Spinal cord (tissue), 10 donors: Measurements from ENCODE around the gene NEUROG1. TPM values are rescaled to one million over a fixed set of nuclear protein-coding genes. Genes with fewer than 3 reads are reported as not detected.
A peak's percentile ranks its signal among the peaks of the same experiment; 100 is the strongest.

Experiments used
- DNase-seq, 6 donors: peaks; one replicate each; pipeline versions ENCODE4 v3.0.0 to v3.0.0-alpha.2; 2013 to 2015; ENCODE audit warnings: low spot score in 6 of 6, low read depth in 4 of 6
- H3K27ac ChIP-seq: one replicate; pipeline ENCODE4 v1.5.1; 2013; ENCODE audit warnings: low read depth, low read length, control low read depth
- H3K27me3 ChIP-seq: one replicate; pipeline ENCODE4 v1.6.1; 2013; ENCODE audit warnings: low read length; ENCODE audit not compliant: control insufficient read depth, insufficient read depth
- H3K36me3 ChIP-seq: one replicate; pipeline ENCODE4 v1.6.1; 2013; ENCODE audit warnings: low read length; ENCODE audit not compliant: control insufficient read depth, insufficient read depth
- H3K4me1 ChIP-seq: one replicate; pipeline ENCODE4 v1.6.1; 2013; ENCODE audit warnings: low read length; ENCODE audit not compliant: control insufficient read depth, insufficient read depth
- H3K4me3 ChIP-seq: one replicate; pipeline ENCODE4 v1.5.1; 2013; ENCODE audit warnings: low read depth, low read length, control low read depth
- H3K9me3 ChIP-seq: one replicate; pipeline ENCODE4 v1.6.1; 2013; ENCODE audit warnings: low read length; ENCODE audit not compliant: control insufficient read depth, insufficient read depth
- WGBS: methylation state at CpG from one replicate; pipeline ENCODE4 v1.1.5; 2013; ENCODE audit warnings: missing lambda C conversion rate; ENCODE audit not compliant: insufficient coverage; 5-methylcytosine and 5-hydroxymethylcytosine counted together
- polyA plus RNA-seq, 2 donors: library from polyadenylated mRNA; unstranded; fragments of 120-200 nt; gene quantifications; one replicate each; pipeline ENCODE4 v1.2.1, GENCODE V29; 2013; ENCODE audit not compliant: insufficient read length in 2 of 2
- total RNA-seq, 2 donors: library from RNA; depleted of rRNA in 1 of 2; stranded (reverse); fragments of 120-200 nt in 1 of 2; fragments of >200 nt in 1 of 2; gene quantifications; one replicate each; pipeline versions ENCODE4 v1.2.3 to v1.2.4, GENCODE V29; 2013 to 2014
- donor health status: healthy.

NEUROG1 gene
- total and polyA plus RNA-seq, 4 donors, result 0.39 TPM; not detected in 3

GRCh38 chr5:135551593-135552447 lies 16.1 kb upstream of the NEUROG1 start:
- WGBS, result 32% methylated on average over 9 of the region's 15 CpGs
- DNase-seq, result peak in 5 of 6 donors; percentile 40 to 92 (median 49)
- H3K4me1 ChIP-seq, result peaks cover 3% of the 10 kb centered on the region
- no peak overlapping the region for H3K27ac ChIP-seq
- H3K4me3 ChIP-seq, result no peak overlapping the region
- no peaks in the 10 kb centered on the region for H3K9me3 ChIP-seq
- H3K36me3 ChIP-seq, result no peaks in the 10 kb centered on the region
- H3K27me3 ChIP-seq, result peaks cover 64% of the 10 kb centered on the region

DNA sequence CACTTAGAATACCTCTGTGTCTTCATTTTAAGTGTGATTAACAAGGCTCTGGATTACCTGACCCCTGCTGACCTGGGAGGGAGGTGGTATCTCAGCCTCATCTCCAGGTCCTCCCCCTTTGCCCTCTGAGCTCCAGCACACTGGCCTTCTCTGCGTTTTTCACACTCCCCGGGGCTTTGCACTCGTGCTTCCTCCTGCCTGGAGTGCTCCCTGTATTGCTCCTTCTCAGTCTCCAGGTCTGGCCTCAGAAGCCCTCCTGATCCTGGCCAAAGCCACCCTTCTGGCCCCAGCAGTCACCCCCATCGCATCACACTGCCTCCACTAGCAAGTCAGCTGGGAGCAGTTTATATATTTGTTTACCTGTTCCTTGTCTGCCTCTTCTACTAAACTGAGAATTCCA lies 13.6 kb upstream of the NEUROG1 start:
- no peak for DNase-seq
- no peak overlapping the region for H3K27ac ChIP-seq
- H3K4me1 ChIP-seq, result peaks cover 13% of the 10 kb centered on the region
- H3K36me3 ChIP-seq, result no peaks in the 10 kb centered on the region
- peaks cover 83% of the 10 kb centered on the region for H3K27me3 ChIP-seq
- H3K4me3 ChIP-seq, result no peak overlapping the region
- no peaks in the 10 kb centered on the region for H3K9me3 ChIP-seq
- 42% methylated on average over 3 of the region's 4 CpGs for WGBS

DNA sequence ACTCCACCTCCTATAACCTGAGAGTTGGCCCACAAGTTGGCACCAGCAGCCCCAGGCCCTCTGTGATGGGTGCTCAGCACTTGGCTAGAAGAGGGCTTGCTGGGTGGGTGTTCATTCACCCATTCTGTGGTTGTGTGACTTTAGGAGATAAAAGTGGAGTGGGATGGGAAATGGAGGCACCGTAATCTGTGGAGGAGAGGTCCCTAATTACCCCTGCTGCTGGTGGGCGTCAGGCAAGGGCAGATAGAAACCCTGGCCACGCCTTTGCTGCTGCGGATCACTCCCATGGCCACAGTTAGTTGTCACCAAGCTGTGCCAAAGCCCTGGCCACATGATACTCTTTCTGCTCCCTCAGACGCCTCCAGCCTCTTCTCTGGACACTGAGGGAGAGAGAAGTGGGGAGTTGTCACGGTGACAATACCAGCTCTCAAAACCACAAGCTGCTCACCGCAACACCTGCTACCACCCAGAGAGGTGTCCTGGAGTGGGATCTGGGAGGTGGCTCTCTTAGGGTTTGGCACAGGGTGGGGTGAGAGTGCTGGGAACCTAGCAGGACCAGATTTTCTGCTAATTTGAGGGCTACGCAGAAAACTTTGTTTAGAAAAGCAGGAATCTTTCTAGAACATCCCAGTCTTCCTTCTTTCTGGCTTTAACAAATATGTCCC lies 12.0 kb upstream of the NEUROG1 start:
- no peak overlapping the region for H3K27ac ChIP-seq
- WGBS, result 59% methylated on average over 4 of the region's 8 CpGs
- H3K9me3 ChIP-seq, result no peaks in the 10 kb centered on the region
- no peaks in the 10 kb centered on the region for H3K36me3 ChIP-seq
- peaks cover 88% of the 10 kb centered on the region for H3K27me3 ChIP-seq
- H3K4me1 ChIP-seq, result peaks cover 23% of the 10 kb centered on the region
- no peak for DNase-seq
- no peak overlapping the region for H3K4me3 ChIP-seq

DNA sequence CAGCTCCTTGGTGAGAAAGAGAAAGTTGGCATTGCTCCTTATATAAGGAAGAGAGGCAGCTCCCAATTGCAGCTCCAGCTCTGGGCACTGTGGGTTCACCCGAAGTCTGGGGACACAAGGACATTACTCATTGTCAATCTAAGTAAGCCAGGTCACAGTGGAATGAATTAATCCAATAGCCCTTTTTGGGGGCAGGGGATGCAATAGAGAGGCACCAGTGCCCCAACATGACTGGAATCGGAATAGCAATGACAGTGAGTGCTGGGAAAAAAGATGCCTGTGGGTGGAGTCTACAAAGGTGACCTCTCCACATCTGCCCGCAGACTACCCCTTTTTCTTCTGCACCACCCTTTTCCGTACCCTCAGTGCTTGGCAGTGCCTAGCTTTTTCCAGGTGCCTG lies 11.1 kb upstream of the NEUROG1 start:
- Histone ChIP-seq H3K27ac (no peak overlapping the region), H3K27me3 (peaks cover 91% of the 10 kb centered on the region), H3K9me3 (no peaks in the 10 kb centered on the region), H3K4me1 (peaks cover 23% of the 10 kb centered on the region), H3K36me3 (no peaks in the 10 kb centered on the region), H3K4me3 (no peak overlapping the region)
- 55% methylated on average over 4 of the region's 4 CpGs for WGBS
- no peak for DNase-seq

- Histone ChIP-seq H3K27ac (no peak overlapping the region), H3K27me3 (peaks cover 94% of the 10 kb centered on the region), H3K36me3 (no peaks in the 10 kb centered on the region), H3K9me3 (no peaks in the 10 kb centered on the region), H3K4me3 (no peak overlapping the region), H3K4me1 (peaks cover 23% of the 10 kb centered on the region)
- 37% methylated on average over 5 of the region's 12 CpGs for WGBS
- DNase-seq, result peak in 1 of 6 donors; percentile 26
Observed at GRCh38 chr5:135546101-135546500, 10.3 kb upstream of the NEUROG1 start.

GRCh38 chr5:135545099-135545498 lies 9.3 kb upstream of the NEUROG1 start:
- no peaks in the 10 kb centered on the region for H3K36me3 ChIP-seq
- no peaks in the 10 kb centered on the region for H3K9me3 ChIP-seq
- H3K4me1 ChIP-seq, result peaks cover 23% of the 10 kb centered on the region
- H3K4me3 ChIP-seq, result no peak overlapping the region
- H3K27me3 ChIP-seq, result peaks cover 95% of the 10 kb centered on the region
- WGBS, result 42% methylated on average over 14 of the region's 17 CpGs
- no peak overlapping the region for H3K27ac ChIP-seq
- no peak for DNase-seq

GRCh38 chr5:135543485-135544304 lies 7.9 kb upstream of the NEUROG1 start:
- H3K9me3 ChIP-seq, result no peaks in the 10 kb centered on the region
- H3K4me1 ChIP-seq, result peaks cover 23% of the 10 kb centered on the region
- DNase-seq, result peak in 1 of 6 donors; percentile 53
- peaks cover 97% of the 10 kb centered on the region for H3K27me3 ChIP-seq
- H3K36me3 ChIP-seq, result no peaks in the 10 kb centered on the region
- peak overlapping the region; percentile 18 for H3K4me3 ChIP-seq
- WGBS, result under 1% methylated on average over 75 of the region's 77 CpGs
- no peak overlapping the region for H3K27ac ChIP-seq

GRCh38 chr5:135543001-135543484 lies 7.3 kb upstream of the NEUROG1 start:
- H3K36me3 ChIP-seq, result no peaks in the 10 kb centered on the region
- peaks cover 97% of the 10 kb centered on the region for H3K27me3 ChIP-seq
- H3K4me3 ChIP-seq, result no peak overlapping the region
- peaks cover 23% of the 10 kb centered on the region for H3K4me1 ChIP-seq
- WGBS, result no CpG with 5 or more reads among the region's 5 CpGs
- H3K9me3 ChIP-seq, result no peaks in the 10 kb centered on the region
- no peak overlapping the region for H3K27ac ChIP-seq
- no peak for DNase-seq

DNA sequence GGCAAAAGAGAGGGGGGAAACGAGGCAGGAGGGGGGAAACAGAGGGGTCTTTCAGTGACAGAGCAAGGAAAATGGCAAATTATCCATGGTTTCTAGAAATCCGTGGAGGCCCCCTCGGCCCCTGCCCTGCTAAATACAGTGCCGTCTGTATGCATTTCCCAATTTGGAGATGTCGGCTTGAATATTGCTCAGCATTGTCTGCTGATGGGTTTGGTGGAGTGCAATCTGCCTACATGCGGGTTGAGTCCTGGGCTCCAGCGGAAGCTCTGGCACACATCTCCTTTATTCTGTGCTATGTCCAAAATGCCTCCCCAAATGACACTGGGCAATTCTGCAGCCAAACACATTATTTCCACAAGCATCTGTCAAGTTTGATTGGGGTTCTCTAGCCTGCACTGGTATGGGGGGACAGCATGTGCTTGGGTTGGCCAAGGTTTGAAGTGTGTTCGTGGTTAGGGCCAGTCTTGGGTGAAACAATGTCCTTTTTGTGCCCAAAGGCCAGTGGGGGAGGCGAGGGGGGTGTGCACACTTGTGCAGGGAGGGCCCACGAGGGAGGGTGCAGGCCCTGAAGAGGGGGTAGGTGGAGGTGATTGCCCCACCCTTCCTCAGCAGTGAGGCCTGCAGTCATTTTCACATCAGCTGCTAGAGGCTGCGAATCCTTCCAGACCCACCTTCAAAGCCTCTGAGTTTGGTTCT lies 6.2 kb upstream of the NEUROG1 start:
- H3K27me3 ChIP-seq, result peaks cover 97% of the 10 kb centered on the region
- 26% methylated on average over 5 of the region's 11 CpGs for WGBS

More for the DNA sequence above, 6.2 kb upstream of the NEUROG1 start:
- H3K9me3 ChIP-seq, result peaks cover 2% of the 10 kb centered on the region
- H3K4me1 ChIP-seq, result peaks cover 23% of the 10 kb centered on the region
- H3K27ac ChIP-seq, result no peak overlapping the region
- H3K36me3 ChIP-seq, result no peaks in the 10 kb centered on the region
- no peak overlapping the region for H3K4me3 ChIP-seq
- DNase-seq, result no peak
